ENCODE measurements around the gene EPHA5.
"Not testable (repeated sequence)": the region's sequence is repeated elsewhere in the genome, so short reads cannot be mapped to it uniquely, and the experiment has no call there.

EPHA5 gene

DNA sequence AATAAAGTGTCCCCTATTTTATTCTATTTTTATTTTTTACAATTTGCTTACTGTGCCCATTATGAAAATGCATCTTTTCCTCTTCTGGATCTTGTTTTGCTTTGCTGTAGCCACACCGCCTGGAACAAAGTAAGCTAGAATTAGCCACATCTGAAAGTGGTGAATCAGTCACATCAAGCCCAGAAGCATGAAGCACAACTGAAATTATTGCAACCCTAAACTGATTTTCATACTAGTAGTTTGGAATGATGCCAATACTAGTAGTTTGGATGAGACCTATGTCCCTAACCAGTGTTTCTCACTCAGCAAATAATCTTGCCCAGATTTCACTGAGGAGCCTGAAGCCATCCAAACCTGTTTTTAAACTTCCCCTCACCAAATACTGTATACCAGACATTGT is 303.0 kb downstream of the EPHA5 start:
- DNase-seq (ENCODE audit: low spot score) = no peak

DNA sequence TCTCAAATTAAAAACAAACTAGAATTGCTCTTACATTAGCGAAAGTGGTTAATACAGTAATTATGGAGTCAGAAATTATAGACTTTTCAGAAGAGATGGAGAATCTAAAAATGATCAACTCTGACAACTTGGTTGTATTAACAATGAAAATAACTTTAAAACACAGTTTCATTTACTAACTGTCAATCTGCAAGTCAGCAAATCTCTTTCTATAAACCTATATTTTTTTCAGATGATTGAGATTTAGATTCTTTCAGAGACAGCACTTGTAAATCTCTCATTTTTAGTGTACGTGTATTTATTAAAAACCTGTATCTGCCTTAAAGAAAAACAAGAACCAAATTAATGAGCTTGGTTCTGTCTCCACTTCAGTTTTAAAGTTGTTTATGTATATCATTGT is 311.4 kb downstream of the EPHA5 start:
- no peak for DNase-seq (ENCODE audit: low spot score)

DNA sequence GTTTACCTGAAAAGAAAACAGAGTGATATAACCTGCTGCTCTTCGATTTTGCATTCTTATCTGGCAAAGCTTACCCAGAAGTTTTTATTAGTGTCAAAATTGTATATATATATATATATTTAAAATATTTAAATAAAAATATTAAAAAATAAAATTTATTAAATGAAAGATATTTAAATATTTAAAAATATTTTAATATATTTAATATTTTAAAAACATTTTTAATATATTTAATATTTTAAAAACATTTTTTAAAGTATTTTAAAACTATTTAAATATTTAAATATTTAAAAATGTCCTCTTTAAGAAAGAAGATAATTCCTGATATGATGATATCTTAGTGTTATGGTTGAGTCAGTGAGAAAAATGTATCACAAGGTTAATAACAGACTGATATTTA is 317.2 kb downstream of the EPHA5 start:
- DNase-seq (ENCODE audit: low spot score) = no peak

DNA sequence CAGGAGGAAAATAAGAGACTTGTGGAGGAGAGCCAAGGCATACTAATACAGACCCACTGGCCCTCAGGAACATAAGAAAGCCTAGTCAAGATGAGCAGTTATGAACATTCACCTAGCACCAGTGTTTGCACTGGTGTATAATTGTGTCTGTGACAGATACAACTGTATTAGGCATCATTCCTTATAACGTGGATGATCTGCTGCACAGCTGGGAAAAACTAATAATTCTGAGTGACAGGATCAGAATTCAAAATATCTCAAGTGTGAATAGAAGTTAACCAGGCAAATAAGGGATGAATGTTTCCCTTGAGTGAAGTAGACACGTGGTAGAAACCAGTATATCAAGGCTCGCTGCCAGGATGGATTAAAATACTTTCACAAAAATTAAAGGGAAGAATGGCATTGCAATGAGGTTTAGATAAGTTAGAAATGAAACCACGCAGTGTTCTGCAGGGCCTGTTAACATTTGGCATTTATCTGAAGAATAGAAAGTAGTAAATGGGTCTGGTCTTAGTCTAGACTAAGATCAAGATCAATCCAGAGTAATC is 325.9 kb downstream of the EPHA5 start:
- no peak for DNase-seq (ENCODE audit: low spot score)

DNA sequence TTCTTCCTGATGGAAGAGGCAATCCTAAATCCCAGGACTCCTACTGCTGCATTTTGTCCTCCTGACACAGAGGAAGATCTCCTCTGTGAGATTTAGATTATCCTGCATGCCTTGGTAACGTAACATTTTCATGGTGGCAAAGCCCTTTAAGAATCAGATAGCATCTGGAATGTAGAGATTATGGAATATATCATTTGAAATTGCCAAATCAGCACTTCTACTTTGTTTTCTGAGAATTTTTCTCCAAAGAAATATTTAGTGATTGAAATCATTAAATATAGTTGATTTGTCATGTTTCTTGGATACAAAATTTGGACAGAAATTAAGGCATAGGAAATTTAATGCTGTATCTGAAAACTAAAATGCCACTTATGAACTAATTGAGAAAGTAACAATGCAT is 326.9 kb downstream of the EPHA5 start:
- no peak for DNase-seq (ENCODE audit: low spot score)

DNA sequence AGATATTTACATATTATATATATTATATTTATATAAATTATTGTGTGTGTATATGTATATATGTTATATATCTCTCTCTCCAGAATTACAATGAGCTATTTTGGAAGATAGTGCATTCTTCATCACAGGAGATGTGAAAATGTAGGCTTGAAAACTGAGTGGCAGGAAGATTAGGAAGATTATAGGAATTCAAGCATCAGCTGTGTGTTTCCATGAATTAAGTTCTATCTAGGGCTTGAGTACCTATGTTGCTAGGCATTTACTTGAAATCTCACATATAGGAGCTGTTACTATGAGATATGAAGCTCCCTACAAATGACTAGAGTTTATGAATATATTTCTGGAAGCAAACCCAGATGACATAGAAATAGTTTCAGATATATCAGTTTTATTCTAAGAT is 328.7 kb downstream of the EPHA5 start:
- DNase-seq (ENCODE audit: low spot score) = no peak

DNA sequence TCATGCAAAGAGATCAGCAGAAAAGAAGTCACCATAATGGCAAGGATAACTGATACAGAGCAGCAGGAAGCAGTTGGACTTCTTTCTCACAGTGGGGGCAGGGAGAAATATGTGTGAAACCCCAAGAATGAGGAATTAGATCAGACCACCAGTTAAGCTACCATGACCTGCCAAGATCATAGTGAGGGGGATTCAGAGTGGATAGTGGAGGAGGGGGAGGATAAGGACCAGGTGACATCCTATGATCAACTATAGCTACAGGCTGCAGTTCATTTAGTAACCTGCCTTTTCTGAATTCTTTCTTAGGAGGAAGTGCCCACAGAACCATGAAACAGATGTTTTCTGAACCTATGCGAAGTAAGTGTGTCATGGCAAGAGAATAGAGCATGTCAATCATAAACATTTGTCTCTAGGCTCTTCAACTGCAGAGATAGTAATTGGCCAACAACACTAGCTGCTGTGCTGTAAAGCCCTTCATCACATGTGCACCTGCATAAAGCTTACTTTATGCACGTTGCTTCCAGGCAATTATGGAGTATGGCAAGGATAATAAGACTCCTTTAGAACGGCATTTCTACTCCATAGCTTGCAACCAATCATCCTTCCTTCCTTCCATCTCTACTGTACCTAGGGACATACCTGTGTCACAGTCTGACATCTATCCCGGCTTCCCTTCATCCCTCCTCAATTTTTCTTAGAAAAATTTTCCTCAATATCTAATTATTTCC is 329.7 kb downstream of the EPHA5 start:
- no peak for DNase-seq (ENCODE audit: low spot score)

DNA sequence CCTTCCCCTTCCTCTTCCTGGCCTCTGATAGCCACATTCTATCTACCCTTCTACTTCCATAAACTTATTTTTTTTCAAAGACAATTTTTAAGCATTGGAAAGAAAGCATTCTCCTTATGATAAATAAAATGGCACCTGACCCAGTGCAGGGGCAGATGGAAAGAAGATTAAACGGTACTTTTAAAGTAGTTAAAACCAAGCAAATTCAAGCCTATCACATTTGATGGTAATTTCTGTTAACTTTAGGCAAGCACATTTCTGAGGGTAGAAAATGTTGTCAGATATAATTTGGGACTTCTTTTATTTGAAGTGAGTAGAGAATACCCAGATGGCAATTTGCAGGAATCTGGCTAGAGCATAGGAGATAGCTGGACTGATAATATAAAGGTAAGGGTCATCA is 332.9 kb downstream of the EPHA5 start:
- no peak for DNase-seq (ENCODE audit: low spot score)

DNA sequence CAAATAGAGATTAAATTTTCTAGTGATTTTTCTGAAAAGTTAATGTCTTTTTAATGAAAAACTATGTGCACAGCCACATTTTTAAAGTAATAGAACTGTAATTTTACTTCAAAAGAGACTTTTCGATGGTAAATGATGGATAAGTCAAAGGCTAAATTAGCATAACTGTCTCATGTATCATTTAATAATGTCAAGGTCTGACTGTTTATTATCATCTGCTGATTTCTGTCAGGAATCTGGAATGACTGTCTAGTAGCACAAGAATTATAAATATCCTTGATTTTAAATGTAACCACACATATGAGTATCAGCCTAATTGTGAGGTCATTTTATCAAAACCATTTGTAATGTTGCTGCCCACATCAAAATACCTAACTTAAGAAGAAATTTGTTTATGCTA is 333.8 kb downstream of the EPHA5 start:
- DNase-seq (ENCODE audit: low spot score) = no peak

DNA sequence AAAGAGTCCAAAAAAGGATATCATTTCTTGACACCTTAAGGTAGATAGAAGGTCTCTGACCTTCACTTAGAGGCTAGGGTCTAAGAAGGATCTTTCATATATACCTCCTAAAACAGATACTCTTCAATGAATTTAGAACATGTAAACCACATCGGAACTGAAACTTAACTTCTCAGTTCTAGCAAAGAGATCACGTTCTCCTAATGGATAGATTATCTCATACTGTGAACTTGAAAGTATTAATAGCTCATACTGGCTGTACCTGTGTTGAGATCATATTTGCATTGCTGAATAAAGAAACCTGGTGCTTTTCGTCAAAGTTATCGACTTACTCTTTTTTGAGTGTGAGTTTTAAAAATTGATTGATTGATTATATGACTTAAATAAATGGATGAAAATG is 353.8 kb downstream of the EPHA5 start:
- DNase-seq (ENCODE audit: low spot score) = no peak

DNA sequence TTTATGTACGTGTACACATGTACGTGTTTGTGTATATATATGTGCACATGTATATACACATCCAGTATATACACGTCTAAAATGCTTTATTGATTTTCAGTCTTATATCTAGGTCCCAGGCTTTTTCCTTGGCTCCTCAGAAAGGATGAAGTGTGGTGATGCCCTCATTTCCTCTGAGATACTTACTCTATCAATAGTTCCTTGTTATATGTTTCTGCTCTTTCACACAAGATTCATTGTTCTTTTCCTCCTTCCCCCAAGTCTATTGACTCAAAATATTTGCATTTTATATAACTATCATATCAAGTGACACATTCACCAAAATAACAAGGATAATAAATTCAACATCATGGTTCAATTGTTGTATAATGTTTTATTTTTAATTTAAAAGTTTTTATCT is 359.2 kb downstream of the EPHA5 start:
- DNase-seq (ENCODE audit: low spot score) = no peak

DNA sequence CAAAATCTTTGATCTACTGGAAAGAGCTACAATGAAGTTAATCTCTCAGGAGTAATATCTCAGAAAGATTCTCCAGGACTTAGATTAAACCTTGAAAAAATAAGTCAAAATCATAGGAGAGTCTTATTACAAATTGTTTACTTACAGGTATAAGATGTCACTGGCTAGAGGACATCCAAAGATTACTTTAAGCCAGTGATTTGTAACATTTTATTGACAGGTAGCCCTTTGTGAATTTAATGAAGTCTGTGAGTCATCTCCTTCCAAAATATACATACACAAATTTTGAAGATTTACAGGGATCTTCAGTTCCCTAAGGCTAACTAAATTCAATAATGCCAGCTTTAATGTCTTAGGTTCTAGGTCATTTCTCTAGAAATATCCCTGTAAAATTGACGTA is 359.7 kb downstream of the EPHA5 start:
- no peak for DNase-seq (ENCODE audit: low spot score)

DNA sequence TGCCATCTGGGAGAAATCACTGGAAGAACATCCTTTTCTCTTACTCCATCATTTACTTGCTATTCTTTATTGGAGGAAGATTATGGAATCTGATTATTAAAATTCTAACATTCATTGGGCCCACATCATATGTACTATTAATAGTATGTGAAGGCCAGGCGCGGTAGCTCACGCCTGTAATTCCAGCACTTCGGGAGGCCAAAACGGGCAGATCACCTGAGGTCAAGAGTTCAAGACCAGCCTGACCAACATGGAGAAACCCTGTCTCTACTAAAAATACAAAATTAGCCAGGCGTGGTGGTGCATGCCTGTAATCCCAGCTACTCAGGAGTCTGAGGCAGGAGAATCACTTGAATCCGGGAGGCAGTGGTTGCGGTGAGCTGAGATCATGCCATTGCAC is 361.7 kb downstream of the EPHA5 start:
- DNase-seq (ENCODE audit: low spot score) = not testable (repeated sequence)

DNA sequence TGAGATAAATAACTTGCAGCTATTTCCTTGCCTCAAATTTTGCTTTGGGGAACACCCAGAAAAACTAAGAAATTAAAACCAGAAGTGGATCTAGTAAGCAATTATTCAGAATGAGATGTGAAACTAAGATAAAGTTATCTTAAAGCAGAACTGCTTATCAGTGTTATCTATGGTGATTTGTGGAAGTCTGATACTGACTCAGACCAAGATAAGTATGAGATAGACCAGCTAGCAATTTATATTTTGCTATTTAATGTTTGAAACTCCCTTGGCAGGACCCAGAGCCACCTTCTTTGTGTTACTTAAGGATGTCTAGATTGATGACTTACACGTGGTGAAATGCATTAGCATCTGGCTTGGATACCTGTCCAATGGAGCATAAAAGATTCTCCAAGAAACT is 368.1 kb downstream of the EPHA5 start:
- no peak for DNase-seq (ENCODE audit: low spot score)

DNA sequence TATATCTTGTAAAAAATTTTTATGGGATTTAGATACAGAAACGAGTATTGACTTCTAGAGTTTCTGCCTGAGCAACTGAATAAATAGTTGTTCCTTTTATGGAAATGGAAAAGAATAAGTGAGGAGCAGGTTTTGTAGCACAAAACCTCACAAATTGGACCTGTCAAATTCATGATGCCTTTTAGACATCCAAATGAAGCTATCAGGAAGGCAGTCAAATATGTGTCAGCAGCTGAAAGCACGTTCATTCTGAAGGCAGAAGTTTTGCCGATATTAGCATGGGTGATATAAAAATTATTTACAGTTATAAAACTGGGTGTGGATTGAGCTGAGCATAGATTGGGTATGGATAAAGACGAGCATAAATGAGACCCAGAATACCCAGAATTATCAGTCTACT is 374.0 kb downstream of the EPHA5 start:
- no peak for DNase-seq (ENCODE audit: low spot score)

DNA sequence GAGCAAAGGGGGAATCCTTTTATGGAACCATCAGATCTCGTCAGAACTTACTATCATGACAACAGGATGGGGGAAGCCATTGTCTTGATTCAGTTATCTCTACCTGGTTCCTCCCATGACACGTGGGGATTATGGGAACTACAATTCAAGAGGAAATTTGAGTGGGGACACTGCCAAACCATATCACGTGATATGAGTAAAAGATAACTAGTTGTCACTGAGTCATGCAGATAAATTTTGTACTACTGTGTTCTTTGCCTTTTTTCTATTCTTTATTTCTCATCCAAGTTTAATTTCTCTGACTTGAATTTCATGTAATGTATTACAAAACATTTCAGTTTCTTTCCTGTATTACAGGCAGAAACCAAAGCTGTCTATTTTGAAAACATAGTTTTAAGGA is 383.2 kb downstream of the EPHA5 start:
- no peak for DNase-seq (ENCODE audit: low spot score)
